NCI-H345 treated with DMSO at 0.1 percent for 48 hours (cell line): ENCODE results near the gene TLE4.

Experiments
- DNase-seq: peaks from one replicate; lab custom pipeline; 2025; ENCODE audit not compliant: unreplicated experiment; lab: John Stamatoyannopoulos, UW

Gene TLE4

GRCh38 chr9:79660615-79661014 is 88.8 kb downstream of the TLE4 start:
- DNase-seq = no peak

GRCh38 chr9:79661279-79661678 is 89.5 kb downstream of the TLE4 start:
- no peak for DNase-seq

GRCh38 chr9:79661886-79662536 is 90.2 kb downstream of the TLE4 start:
- DNase-seq = no peak

DNA sequence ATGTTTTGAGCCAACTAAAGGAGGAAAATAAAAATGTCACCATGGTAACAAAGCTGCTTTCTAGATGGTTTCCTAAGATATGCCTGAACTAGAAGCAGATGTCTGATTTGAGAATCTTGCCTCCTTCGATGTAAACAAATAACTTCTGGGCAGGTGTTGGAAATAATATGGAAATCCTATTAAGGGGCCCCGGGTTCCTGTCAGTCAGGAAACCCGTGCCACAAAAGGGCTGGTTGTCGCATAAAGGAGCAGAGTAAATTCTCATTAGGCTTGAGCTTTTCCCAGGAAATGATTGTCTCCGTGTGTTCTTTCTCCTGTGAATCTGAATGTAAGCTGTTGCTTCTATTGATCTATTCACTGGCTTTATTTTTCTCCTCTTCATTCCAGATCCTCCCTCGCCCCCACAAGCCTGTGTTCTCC is 90.8 kb downstream of the TLE4 start:
- no peak for DNase-seq

GRCh38 chr9:79663300-79663699 is 91.5 kb downstream of the TLE4 start:
- DNase-seq = no peak

GRCh38 chr9:79663878-79664277 is 92.1 kb downstream of the TLE4 start:
- no peak for DNase-seq

DNA sequence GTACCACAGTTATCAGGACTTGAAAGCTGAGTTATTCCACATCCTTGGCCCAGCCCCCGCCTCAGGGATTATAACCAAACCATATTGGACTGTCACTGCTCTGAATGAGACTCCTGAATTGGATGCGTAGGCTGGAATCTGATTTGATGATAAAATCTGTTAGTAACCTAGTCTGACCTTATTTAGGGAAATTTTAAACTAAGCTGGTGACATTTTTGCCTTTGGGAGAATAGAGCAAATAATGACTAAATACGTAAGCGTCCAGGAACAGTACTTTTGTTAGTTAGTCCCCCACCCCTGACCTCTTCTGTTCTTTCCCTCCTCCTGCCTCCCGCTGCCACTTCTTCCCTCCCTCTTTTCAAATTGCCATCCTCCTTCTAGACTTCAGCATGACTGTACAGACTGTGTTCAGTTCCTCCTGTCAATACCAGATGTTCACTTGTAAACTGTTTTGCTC is 92.6 kb downstream of the TLE4 start:
- no peak for DNase-seq

GRCh38 chr9:79665369-79665768 is 93.6 kb downstream of the TLE4 start:
- no peak for DNase-seq

DNA sequence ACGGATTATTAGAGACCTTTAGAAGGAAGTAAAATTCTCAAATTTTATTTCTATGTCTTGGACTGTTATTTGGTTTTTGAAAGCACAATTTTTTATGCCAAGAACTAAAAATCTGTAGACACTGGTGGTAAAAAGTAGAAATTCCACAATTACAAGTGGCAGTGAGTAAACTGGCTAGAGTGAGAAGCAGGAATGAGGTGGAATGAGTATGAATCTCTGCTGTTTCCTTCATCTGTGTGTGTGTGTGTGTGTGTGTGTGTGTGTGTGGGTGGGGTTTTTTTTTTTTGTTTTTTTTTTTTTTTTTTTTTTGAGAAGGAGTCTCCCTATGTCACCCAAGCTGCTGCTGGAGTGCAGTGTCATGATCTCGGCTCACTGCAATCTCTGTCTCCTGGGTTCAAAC is 94.2 kb downstream of the TLE4 start:
- no peak for DNase-seq

DNA sequence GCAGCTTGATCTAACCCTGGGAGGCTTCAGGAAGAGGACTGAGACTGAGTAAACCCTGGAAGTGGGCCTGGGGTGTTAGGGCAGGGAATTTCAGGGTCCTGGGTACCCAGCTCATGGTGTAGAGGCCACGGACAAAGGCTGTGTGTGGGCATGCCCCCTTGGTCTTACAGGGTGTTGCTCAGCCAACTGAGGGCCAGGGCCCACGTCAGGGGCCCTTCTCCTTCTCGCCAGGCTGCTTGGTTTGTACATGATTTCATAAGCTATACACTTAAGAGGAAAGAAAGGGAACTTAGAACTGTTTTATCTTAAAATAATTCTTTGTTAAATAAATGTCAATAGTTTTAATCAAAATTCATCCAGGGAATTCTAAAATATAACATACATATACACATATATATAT is 95.4 kb downstream of the TLE4 start:
- DNase-seq = no peak

- peak; percentile 98 for DNase-seq
Measured at GRCh38 chr9:79667817-79668436, 96.2 kb downstream of the TLE4 start.

- DNase-seq = no peak
Measured at GRCh38 chr9:79668956-79669355, 97.2 kb downstream of the TLE4 start.

- DNase-seq = no peak
Measured at GRCh38 chr9:79670269-79670961, 98.7 kb downstream of the TLE4 start.

- no peak for DNase-seq
Measured at GRCh38 chr9:79671558-79671957, 99.8 kb downstream of the TLE4 start.

DNA sequence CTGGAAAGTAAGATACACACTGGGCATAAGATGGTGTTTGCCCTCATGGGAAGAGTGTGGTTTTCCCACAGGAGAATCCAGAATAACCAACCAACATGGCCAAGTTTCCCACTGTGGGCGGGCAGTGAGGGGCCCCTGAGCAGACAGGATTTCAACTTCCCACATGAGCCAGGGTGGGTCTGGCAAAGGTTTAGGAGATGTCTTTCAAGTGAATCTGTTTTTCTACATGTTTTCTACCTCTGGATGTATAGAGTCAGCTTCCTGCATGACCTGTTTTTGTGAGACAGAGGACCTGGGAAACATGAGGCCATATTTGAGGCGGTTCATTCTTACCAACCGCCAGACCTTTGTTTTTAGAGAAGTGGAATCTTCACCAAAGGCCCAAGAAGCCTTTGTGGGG is 100.5 kb downstream of the TLE4 start:
- DNase-seq = no peak

DNA sequence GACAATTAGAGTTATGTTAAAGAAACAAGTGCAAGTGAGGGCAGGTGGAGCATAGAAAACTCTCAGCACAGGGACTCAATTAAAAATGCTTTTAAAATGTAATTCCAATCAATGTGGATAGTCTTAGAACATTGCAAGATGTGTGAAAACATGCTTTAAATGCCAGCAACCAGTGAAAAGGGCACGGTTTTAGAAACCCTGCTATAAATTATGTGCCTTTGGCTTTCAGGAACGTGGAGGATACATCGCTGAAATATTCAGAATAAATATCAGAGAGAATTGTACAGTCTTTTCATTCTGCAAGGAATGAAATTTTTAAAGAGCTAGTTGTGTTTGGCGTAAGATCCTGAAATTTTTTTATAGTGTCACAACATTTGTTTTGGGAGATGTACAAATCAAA is 101.1 kb downstream of the TLE4 start:
- DNase-seq = no peak

- DNase-seq = no peak
Measured at GRCh38 chr9:79673614-79674013, 101.8 kb downstream of the TLE4 start.

DNA sequence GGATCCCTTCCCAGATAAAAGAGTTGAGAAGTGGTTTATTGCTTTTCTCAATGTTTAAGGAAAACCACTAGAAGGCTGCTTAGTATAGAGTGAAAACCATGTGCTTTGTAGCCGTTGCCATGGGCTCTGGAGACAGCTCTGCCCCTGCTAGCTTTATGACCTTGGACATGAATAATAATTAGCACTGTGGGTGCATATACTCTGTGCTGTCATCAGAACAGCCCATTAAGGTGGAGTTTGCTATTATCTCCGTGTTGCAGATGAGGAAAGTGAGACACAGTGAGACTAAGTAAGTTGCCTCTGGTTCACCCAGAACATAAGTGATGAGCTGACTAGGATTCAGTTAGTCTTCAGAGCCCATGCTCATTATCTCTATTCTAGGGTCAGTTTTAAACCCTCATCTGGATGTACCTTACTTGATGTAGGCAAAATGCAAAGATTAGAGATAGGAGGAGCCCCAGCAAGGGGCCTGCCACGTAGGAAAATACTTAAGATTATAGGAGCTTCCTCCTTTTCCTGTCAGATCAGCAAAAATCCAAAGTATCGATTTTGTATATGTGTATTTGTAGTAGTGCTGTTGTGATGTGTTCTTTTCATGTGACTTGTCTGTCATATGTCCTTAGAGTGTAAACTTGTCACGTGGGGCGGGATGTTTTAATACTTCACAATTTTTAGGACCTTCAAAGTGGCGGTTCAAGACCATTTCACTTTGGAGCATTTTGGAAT is 102.5 kb downstream of the TLE4 start:
- no peak for DNase-seq

- no peak for DNase-seq
Measured at GRCh38 chr9:79681576-79681975, 109.8 kb downstream of the TLE4 start.

- DNase-seq = no peak
Measured at GRCh38 chr9:79682076-79682736, 110.4 kb downstream of the TLE4 start.

DNA sequence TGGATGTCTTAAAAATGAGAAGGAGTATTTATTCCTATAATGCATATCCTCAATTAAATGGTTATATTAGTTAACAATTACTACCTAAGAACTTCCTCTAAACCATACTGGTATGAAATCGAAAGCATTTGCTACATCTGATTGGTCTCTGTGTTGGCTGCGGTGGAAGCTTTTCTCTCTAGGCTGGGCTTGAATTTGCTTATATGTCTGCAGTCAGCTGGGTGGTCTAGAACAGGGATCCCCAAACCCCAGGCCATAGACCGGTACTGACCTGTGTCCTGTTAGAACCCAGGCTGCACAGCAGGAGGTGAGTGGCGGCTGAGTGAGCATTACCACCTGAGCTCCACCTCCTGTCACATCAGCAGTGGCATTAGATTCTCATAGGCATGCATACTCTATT is 112.3 kb downstream of the TLE4 start:
- no peak for DNase-seq
